ENCODE measurements around the gene SLC39A6.

The SLC39A6 gene

DNA sequence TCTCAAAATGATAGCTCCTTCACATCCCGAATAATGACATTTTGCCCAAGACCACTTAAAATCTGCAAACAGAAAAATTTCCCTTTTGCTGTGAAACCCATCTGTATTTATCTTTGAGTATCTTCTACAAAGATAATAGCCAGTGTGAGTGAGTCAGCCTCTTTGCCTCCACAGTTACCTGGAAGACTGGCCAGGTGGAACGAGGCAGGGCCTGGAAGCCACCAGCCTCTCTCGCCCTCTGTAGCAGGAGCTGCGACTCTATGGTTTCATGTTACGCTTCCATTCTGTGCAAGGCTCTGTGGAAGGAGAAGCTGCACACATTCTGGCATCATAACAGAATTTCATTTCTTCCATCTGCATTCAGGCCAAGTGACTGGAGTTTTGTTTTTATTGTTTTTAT is 10.1 kb upstream of the SLC39A6 start:
- Histone ChIP-seq H3K4me1 (ENCODE audit: insufficient read depth, low read length, poor library complexity, severe bottlenecking) (peaks cover 14% of the 10 kb centered on the region), H2AFZ (ENCODE audit: low read length) (no peak overlapping the region), H3K4me2 (ENCODE audit: low read depth, low read length, poor library complexity, severe bottlenecking) (no peak overlapping the region), H3K4me3 (ENCODE audit: low read length, poor library complexity, severe bottlenecking) (no peak overlapping the region), H3K9ac (ENCODE audit: low read depth, low read length, poor library complexity, severe bottlenecking) (no peak overlapping the region), H3K9me3 (ENCODE audit: insufficient read depth, low read depth, low read length) (no peaks in the 10 kb centered on the region), H3K9me2 (replicated peaks; ENCODE audit: low read depth, low read length) (no peaks in the 10 kb centered on the region), H4K20me1 (ENCODE audit: insufficient read depth, low read length, poor library complexity, severe bottlenecking) (peaks cover 18% of the 10 kb centered on the region), H3K36me3 (ENCODE audit: insufficient read depth, low read length) (peaks cover 71% of the 10 kb centered on the region), H3F3A (ENCODE audit: low read depth) (no peaks in the 10 kb centered on the region), H3K27me3 (ENCODE audit: insufficient read depth, low read length, poor library complexity, severe bottlenecking) (no peaks in the 10 kb centered on the region), H3K79me2 (ENCODE audit: insufficient read depth, low read length) (peaks cover 19% of the 10 kb centered on the region)
- TF ChIP-seq EZH2phosphoT487 (IDR thresholded peaks at IDR 0.05; ENCODE audit: borderline replicate concordance) = no peak
- TF ChIP-seq, protein P1, sequence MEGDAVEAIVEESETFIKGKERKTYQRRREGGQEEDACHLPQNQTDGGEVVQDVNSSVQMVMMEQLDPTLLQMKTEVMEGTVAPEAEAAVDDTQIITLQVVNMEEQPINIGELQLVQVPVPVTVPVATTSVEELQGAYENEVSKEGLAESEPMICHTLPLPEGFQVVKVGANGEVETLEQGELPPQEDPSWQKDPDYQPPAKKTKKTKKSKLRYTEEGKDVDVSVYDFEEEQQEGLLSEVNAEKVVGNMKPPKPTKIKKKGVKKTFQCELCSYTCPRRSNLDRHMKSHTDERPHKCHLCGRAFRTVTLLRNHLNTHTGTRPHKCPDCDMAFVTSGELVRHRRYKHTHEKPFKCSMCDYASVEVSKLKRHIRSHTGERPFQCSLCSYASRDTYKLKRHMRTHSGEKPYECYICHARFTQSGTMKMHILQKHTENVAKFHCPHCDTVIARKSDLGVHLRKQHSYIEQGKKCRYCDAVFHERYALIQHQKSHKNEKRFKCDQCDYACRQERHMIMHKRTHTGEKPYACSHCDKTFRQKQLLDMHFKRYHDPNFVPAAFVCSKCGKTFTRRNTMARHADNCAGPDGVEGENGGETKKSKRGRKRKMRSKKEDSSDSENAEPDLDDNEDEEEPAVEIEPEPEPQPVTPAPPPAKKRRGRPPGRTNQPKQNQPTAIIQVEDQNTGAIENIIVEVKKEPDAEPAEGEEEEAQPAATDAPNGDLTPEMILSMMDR (conservative IDR thresholded peaks at IDR 0.05; ENCODE audit: low read length) = no peak

DNA sequence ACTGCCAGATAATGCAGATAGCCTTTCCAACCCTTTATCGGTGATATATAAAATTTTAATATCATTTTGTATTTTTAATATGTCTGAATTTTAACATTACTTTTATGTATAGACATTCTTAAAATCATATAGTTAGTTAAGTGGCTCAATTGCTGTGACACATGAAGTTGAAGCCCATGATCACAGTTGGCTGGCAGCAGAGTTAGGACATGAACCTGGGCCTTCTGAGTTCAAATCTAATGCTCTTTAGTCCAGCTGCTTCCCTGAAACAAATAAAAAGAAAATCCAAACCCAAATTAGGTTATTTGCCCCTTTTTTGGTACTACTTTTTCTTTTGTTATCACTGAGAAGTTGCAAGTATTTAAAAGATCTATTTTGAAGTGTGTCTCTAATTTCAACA is 6.1 kb upstream of the SLC39A6 start:
- H2AFZ ChIP-seq (ENCODE audit: low read length) = no peak overlapping the region
- H3K4me1 ChIP-seq (ENCODE audit: insufficient read depth, low read length, poor library complexity, severe bottlenecking) = peaks cover 46% of the 10 kb centered on the region
- H3K9me2 ChIP-seq (replicated peaks; ENCODE audit: low read depth, low read length) = no peaks in the 10 kb centered on the region
- H4K20me1 ChIP-seq (ENCODE audit: insufficient read depth, low read length, poor library complexity, severe bottlenecking) = peaks cover 56% of the 10 kb centered on the region
- H3K36me3 ChIP-seq (ENCODE audit: insufficient read depth, low read length) = peaks cover 36% of the 10 kb centered on the region; the same call in 1 of the 2 replicates
- no peaks in the 10 kb centered on the region for H3K9me3 ChIP-seq (ENCODE audit: insufficient read depth, low read depth, low read length)
- peak overlapping the region; percentile 12 for H3K9ac ChIP-seq (ENCODE audit: low read depth, low read length, poor library complexity, severe bottlenecking)
- no peaks in the 10 kb centered on the region for H3K27me3 ChIP-seq (ENCODE audit: insufficient read depth, low read length, poor library complexity, severe bottlenecking)
- peak overlapping the region; percentile 67 for H3K4me2 ChIP-seq (ENCODE audit: low read depth, low read length, poor library complexity, severe bottlenecking)
- H3F3A ChIP-seq (ENCODE audit: low read depth) = no peaks in the 10 kb centered on the region
- peak overlapping the region; percentile 38 for H3K4me3 ChIP-seq (ENCODE audit: low read length, poor library complexity, severe bottlenecking)
- TF ChIP-seq, protein P1 (conservative IDR thresholded peaks at IDR 0.05; ENCODE audit: low read length) = no peak
- no peak for TF ChIP-seq EZH2phosphoT487 (IDR thresholded peaks at IDR 0.05; ENCODE audit: borderline replicate concordance)
- peaks cover 58% of the 10 kb centered on the region for H3K79me2 ChIP-seq (ENCODE audit: insufficient read depth, low read length)

DNA sequence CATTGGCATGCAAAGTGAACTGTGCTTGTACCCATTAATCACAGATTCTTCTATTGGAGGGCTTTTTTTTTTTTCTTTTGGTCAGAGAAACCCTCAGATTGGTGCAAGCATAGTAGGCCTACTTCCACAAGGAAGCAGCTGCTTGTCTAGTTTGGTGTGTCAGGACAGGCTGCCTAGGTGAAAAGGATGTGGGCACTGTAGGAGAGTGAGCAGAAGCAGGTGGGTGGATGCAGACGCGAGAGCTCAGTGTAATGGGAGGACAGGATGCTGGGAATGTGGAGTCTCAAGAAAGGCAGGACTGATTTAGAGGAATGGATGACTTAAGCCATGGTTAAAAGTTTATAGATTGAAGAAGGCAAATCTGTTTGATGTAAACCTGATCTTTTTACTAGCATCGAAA is 3.6 kb upstream of the SLC39A6 start:
- no peaks in the 10 kb centered on the region for H3F3A ChIP-seq (ENCODE audit: low read depth)
- TF ChIP-seq, protein P1 (conservative IDR thresholded peaks at IDR 0.05; ENCODE audit: low read length) = no peak
- no peak for TF ChIP-seq EZH2phosphoT487 (IDR thresholded peaks at IDR 0.05; ENCODE audit: borderline replicate concordance)
- H3K4me3 ChIP-seq (ENCODE audit: low read length, poor library complexity, severe bottlenecking) = peak overlapping the region; percentile 91
- H3K9ac ChIP-seq (ENCODE audit: low read depth, low read length, poor library complexity, severe bottlenecking) = peak overlapping the region; percentile 1
- peak overlapping the region; percentile 95 for H3K4me2 ChIP-seq (ENCODE audit: low read depth, low read length, poor library complexity, severe bottlenecking)
- no peaks in the 10 kb centered on the region for H3K27me3 ChIP-seq (ENCODE audit: insufficient read depth, low read length, poor library complexity, severe bottlenecking)
- H2AFZ ChIP-seq (ENCODE audit: low read length) = no peak overlapping the region
- H3K36me3 ChIP-seq (ENCODE audit: insufficient read depth, low read length) = peaks cover 18% of the 10 kb centered on the region; the same call in 1 of the 2 replicates
- H3K9me2 ChIP-seq (replicated peaks; ENCODE audit: low read depth, low read length) = no peaks in the 10 kb centered on the region
- peaks cover 60% of the 10 kb centered on the region for H4K20me1 ChIP-seq (ENCODE audit: insufficient read depth, low read length, poor library complexity, severe bottlenecking)
- H3K9me3 ChIP-seq (ENCODE audit: insufficient read depth, low read depth, low read length) = no peaks in the 10 kb centered on the region
- H3K79me2 ChIP-seq (ENCODE audit: insufficient read depth, low read length) = peaks cover 77% of the 10 kb centered on the region
- H3K4me1 ChIP-seq (ENCODE audit: insufficient read depth, low read length, poor library complexity, severe bottlenecking) = peaks cover 54% of the 10 kb centered on the region

Measured in Loucy (cell line).